Breast epithelium (tissue), 3 donors: Measurements from ENCODE around the gene OR1A1.

Experiments
- CTCF ChIP-seq, 3 donors: fragments of 450-650 bp; IDR thresholded peaks; one replicate each; pipeline ENCODE4 v1.5.1; 2016 to 2017; ENCODE audit warnings: antibody characterized with exemption in 3 of 3, mild to moderate bottlenecking in 3 of 3, moderate library complexity in 3 of 3
- POLR2A ChIP-seq: fragments of 450-650 bp; IDR thresholded peaks from one replicate; pipeline ENCODE4 v1.6.1; 2016; ENCODE audit warnings: antibody characterized with exemption, mild to moderate bottlenecking, moderate library complexity
- POLR2AphosphoS5 ChIP-seq, 3 donors: sonication (generic); formaldehyde crosslinking; IDR thresholded peaks; one replicate each; pipeline ENCODE4 v1.6.1; 2017; ENCODE audit warnings: antibody characterized with exemption in 3 of 3

DNA sequence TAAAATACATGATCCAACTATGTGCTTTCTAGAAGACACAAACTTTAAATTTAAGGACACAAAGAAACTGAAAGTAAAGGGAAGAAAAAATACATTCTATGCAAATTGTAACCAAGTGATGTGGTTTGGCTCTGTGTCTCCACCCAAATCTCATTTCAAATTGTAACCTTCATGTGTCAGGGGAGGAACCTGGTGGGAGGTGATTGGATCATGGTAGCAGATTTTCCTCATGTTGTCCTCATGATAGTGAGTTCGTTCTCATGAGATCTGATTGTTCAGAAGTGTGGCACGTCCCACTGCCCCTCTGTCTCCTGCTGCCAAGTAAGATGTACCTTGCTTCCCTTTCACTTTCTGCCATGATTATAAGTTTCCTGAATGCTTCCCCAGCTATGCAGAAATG lies 15.0 kb downstream of the OR1A1 start:
- no peak for TF ChIP-seq POLR2A
- no peak for TF ChIP-seq CTCF (IDR thresholded peaks at IDR 0.05)
- TF ChIP-seq POLR2AphosphoS5 (IDR thresholded peaks at IDR 0.05), result no peak
